Vagina (tissue), 2 donors: ENCODE results near the gene C9orf43.

Experiments
- POLR2A ChIP-seq, 2 donors: fragments of 450-650 bp; IDR thresholded peaks; one replicate each; pipeline ENCODE4 v1.6.1; 2017; ENCODE audit warnings: antibody characterized with exemption in 2 of 2, mild to moderate bottlenecking in 2 of 2, moderate library complexity in 2 of 2
- POLR2AphosphoS5 ChIP-seq, 2 donors: sonication (generic); formaldehyde crosslinking; IDR thresholded peaks; one replicate each; pipeline ENCODE4 v1.9.0; 2017; ENCODE audit warnings: antibody characterized with exemption in 2 of 2, mild to moderate bottlenecking in 2 of 2, low read depth in 1 of 2; ENCODE audit not compliant: insufficient read depth in 1 of 2
- TF ChIP-seq, protein P1 (sequence below), 3 experiments: fragments of 450-650 bp in 2 of 3; fragments of 200-600 bp in 1 of 3; sonication (generic) in 1 of 3; IDR thresholded peaks; one replicate each; pipeline ENCODE4 v1.5.1; 2017 to 2019; ENCODE audit warnings: antibody characterized with exemption in 3 of 3, mild to moderate bottlenecking in 2 of 3, moderate library complexity in 2 of 3

DNA sequence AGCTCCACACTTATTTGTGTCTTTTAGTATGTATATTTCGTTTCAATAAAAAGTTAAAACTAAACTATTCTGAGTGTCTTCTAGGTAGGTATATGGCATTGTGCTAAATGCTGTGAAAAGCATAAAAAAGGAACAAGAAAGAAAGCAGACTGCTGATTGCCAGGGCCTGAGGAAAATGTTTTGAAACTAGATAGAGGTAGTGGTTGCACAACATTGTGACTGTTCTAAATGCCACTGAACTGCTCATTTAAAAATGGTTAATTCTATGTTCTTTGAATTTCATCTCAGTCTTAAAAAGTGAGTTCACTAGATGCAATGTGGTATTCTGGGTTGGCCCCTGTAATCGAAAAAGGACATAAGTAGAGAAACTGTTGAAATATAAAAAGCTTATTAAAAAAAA is 6.9 kb upstream of the C9orf43 start:
- TF ChIP-seq, protein P1, sequence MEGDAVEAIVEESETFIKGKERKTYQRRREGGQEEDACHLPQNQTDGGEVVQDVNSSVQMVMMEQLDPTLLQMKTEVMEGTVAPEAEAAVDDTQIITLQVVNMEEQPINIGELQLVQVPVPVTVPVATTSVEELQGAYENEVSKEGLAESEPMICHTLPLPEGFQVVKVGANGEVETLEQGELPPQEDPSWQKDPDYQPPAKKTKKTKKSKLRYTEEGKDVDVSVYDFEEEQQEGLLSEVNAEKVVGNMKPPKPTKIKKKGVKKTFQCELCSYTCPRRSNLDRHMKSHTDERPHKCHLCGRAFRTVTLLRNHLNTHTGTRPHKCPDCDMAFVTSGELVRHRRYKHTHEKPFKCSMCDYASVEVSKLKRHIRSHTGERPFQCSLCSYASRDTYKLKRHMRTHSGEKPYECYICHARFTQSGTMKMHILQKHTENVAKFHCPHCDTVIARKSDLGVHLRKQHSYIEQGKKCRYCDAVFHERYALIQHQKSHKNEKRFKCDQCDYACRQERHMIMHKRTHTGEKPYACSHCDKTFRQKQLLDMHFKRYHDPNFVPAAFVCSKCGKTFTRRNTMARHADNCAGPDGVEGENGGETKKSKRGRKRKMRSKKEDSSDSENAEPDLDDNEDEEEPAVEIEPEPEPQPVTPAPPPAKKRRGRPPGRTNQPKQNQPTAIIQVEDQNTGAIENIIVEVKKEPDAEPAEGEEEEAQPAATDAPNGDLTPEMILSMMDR (IDR thresholded peaks at IDR 0.05) = no peak
- TF ChIP-seq POLR2AphosphoS5 (IDR thresholded peaks at IDR 0.05; ENCODE audit: insufficient read depth in 1 of 2, low read depth in 1 of 2) = no peak
- TF ChIP-seq POLR2A (IDR thresholded peaks at IDR 0.05) = no peak
